Measurements from ENCODE around the gene MRPL53. TPM values are rescaled to one million over a fixed set of nuclear protein-coding genes. Genes with fewer than 3 reads are reported as not detected.

The MRPL53 gene
- total and polyA plus RNA-seq, 2 of the 13 experiments (the other 11 are each of a cell fraction or from before 2014, with no cell fraction given), result 34.3 to 51.9 TPM

- TF ChIP-seq DDIT3 (CRISPR knock-in tag; IDR thresholded peaks at IDR 0.05), result no peak
- TF ChIP-seq ZNF646 (CRISPR knock-in tag; IDR thresholded peaks at IDR 0.05), result peak; percentile 63; the same call in 1 of the 2 replicates
- no peak for TF ChIP-seq SIX1 (CRISPR knock-in tag; IDR thresholded peaks at IDR 0.05; ENCODE audit: borderline replicate concordance)
- TF ChIP-seq IRX3 (CRISPR knock-in tag; IDR thresholded peaks at IDR 0.05; ENCODE audit: borderline replicate concordance, low read depth), result peak; percentile 65; the same call in 1 of the 2 replicates
- no peak for TF ChIP-seq FOXA1 (IDR thresholded peaks at IDR 0.05)
- no peak; the same call in 1 of the 2 replicates for TF ChIP-seq FOXA1 (CRISPR knock-in tag; IDR thresholded peaks at IDR 0.05)
- no peak for TF ChIP-seq ATF6 (CRISPR knock-in tag; conservative IDR thresholded peaks at IDR 0.05)
- TF ChIP-seq ZNF224 (CRISPR knock-in tag; IDR thresholded peaks at IDR 0.05), result peak; percentile 90; the same call in 1 of the 2 replicates
- TF ChIP-seq SNAPC2 (CRISPR knock-in tag; IDR thresholded peaks at IDR 0.05), result peak; percentile 71; the same call in 1 of the 2 replicates
- peak; percentile 86 for TF ChIP-seq KDM5B (CRISPR knock-in tag; IDR thresholded peaks at IDR 0.05; ENCODE audit: borderline replicate concordance)
- no peak for TF ChIP-seq KDM6A (CRISPR knock-in tag; IDR thresholded peaks at IDR 0.05; ENCODE audit: low read depth)
- TF ChIP-seq ZSCAN29 (CRISPR knock-in tag; conservative IDR thresholded peaks at IDR 0.05), result 0 out of 2 replicates have a peak, but pooled peaks have one; percentile 46
- no peak for TF ChIP-seq MEIS2 (CRISPR knock-in tag; IDR thresholded peaks at IDR 0.05)
- no peak; the same call in none of the 2 replicates for TF ChIP-seq ZNF143 (CRISPR knock-in tag; IDR thresholded peaks at IDR 0.05)
- TF ChIP-seq TFDP1 (CRISPR knock-in tag; IDR thresholded peaks at IDR 0.05; ENCODE audit: borderline replicate concordance), result peak; percentile 10; the same call in 1 of the 2 replicates
- TF ChIP-seq ZNF607 (CRISPR knock-in tag; IDR thresholded peaks at IDR 0.05; ENCODE audit: borderline replicate concordance), result peak; percentile 84; the same call in 1 of the 2 replicates
- TF ChIP-seq TFE3 (CRISPR knock-in tag; IDR thresholded peaks at IDR 0.05), result peak; percentile 68; the same call in 1 of the 2 replicates
Observed at GRCh38 chr2:74502720-74503505, 30.4 kb upstream of the MRPL53 start (continued).

Data from HepG2 (cell line).